ENCODE measurements around the gene TLCD5. TPM values are rescaled to one million over a fixed set of nuclear protein-coding genes. Genes with fewer than 3 reads are reported as not detected.

The TLCD5 gene
- total RNA-seq, 4 donors from 2014 or later, result 6.3 to 9.4 (median 8.2) TPM

GRCh38 chr11:120326845-120327281 is 1.8 kb downstream of the TLCD5 start:
- no peak for TF ChIP-seq POLR2A (IDR thresholded peaks at IDR 0.05)
- no peak for TF ChIP-seq EP300 (IDR thresholded peaks at IDR 0.05)
- TF ChIP-seq, protein P1, sequence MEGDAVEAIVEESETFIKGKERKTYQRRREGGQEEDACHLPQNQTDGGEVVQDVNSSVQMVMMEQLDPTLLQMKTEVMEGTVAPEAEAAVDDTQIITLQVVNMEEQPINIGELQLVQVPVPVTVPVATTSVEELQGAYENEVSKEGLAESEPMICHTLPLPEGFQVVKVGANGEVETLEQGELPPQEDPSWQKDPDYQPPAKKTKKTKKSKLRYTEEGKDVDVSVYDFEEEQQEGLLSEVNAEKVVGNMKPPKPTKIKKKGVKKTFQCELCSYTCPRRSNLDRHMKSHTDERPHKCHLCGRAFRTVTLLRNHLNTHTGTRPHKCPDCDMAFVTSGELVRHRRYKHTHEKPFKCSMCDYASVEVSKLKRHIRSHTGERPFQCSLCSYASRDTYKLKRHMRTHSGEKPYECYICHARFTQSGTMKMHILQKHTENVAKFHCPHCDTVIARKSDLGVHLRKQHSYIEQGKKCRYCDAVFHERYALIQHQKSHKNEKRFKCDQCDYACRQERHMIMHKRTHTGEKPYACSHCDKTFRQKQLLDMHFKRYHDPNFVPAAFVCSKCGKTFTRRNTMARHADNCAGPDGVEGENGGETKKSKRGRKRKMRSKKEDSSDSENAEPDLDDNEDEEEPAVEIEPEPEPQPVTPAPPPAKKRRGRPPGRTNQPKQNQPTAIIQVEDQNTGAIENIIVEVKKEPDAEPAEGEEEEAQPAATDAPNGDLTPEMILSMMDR (IDR thresholded peaks at IDR 0.05), result no peak
- H3K36me3 ChIP-seq, result peaks cover 0 to 14% (median 0%) of the 10 kb centered on the region in 3 donors
- peaks cover 0 to 26% (median 15%) of the 10 kb centered on the region in 4 donors for H3K4me1 ChIP-seq
- H3K4me3 ChIP-seq, result no peak overlapping the region
- no peak for DNase-seq (ENCODE audit: low spot score in 2 of 2)
- no peaks in the 10 kb centered on the region for H3K27me3 ChIP-seq
- WGBS, 2 donors, result 29 to 32% methylated on average over 4 of the region's 4 CpGs
- H3K27ac ChIP-seq, result peak overlapping the region in 2 of 4 donors; percentile 91 to 97
- no peaks in the 10 kb centered on the region for H3K9me3 ChIP-seq

DNA sequence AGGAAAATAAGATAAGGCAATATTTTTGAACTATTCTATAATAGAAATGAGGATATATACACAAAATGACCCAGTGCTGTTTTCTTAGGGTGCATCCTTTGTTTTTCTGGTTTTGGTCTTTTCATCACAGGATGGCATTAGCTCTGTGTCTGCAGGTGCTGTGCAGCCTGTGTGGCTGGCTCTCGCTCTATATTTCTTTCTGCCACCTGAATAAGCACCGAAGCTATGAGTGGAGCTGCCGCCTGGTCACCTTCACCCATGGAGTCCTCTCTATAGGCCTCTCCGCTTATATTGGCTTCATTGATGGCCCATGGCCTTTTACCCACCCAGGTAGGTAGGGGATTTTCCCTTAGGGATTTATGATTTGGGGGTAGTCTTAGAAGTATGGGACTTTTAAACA is 2.2 kb downstream of the TLCD5 start:
- Histone ChIP-seq H3K4me3 (no peak overlapping the region), H3K27me3 (no peaks in the 10 kb centered on the region), H3K4me1 (peaks cover 0 to 26% (median 15%) of the 10 kb centered on the region in 4 donors), H3K27ac (peak overlapping the region in 3 of 4 donors; percentile 15 to 97 (median 91)), H3K36me3 (peaks cover 0 to 14% (median 0%) of the 10 kb centered on the region in 3 donors), H3K9me3 (no peaks in the 10 kb centered on the region)
- no peak for TF ChIP-seq EP300 (IDR thresholded peaks at IDR 0.05)
- DNase-seq (ENCODE audit: low spot score in 2 of 2), result no peak
- 94 to 95% methylated on average over 4 of the region's 4 CpGs for WGBS, 2 donors

DNA sequence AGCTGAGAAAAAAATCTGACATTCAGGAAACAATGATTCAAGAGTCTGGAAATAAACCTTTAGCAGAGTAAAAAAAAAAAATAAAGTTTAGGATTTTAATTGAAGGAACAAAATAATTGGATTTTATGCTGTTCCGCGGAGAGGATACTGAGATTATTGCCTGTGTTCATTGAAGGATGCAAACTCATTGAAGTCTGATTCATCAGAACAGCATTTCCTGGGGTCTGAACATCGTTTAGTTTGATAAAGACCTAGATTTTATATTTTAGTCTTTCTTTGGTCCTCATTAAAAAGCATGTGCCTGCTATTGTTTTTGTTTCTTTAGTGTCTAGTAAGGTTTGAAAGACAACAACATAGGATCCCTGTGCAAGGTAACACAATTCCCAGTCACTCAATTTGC is 4.5 kb downstream of the TLCD5 start:
- WGBS, 2 donors, result 83 to 91% methylated on average over 3 of the region's 3 CpGs
- TF ChIP-seq POLR2A (IDR thresholded peaks at IDR 0.05), result no peak
- TF ChIP-seq, protein P1 (IDR thresholded peaks at IDR 0.05), result no peak
- no peak for TF ChIP-seq EP300 (IDR thresholded peaks at IDR 0.05)
- H3K36me3 ChIP-seq, result peaks cover 0 to 14% (median 0%) of the 10 kb centered on the region in 3 donors
- DNase-seq (ENCODE audit: low spot score in 2 of 2), result no peak
- H3K9me3 ChIP-seq, result no peaks in the 10 kb centered on the region
- no peaks in the 10 kb centered on the region for H3K27me3 ChIP-seq
- H3K4me1 ChIP-seq, result peaks cover 0 to 41% (median 15%) of the 10 kb centered on the region in 4 donors
- H3K27ac ChIP-seq, result no peak overlapping the region
- no peak overlapping the region for H3K4me3 ChIP-seq

GRCh38 chr11:120330045-120330444 is 4.9 kb downstream of the TLCD5 start:
- TF ChIP-seq, protein P1 (IDR thresholded peaks at IDR 0.05), result no peak
- TF ChIP-seq EP300 (IDR thresholded peaks at IDR 0.05), result no peak
- TF ChIP-seq POLR2A (IDR thresholded peaks at IDR 0.05), result no peak
- Histone ChIP-seq H3K9me3 (no peaks in the 10 kb centered on the region), H3K27me3 (no peaks in the 10 kb centered on the region), H3K36me3 (peaks cover 0 to 14% (median 0%) of the 10 kb centered on the region in 3 donors), H3K4me1 (peaks cover 0 to 37% (median 15%) of the 10 kb centered on the region in 4 donors), H3K4me3 (no peak overlapping the region), H3K27ac (no peak overlapping the region)
- 96 to 98% methylated on average over 6 of the region's 6 CpGs for WGBS, 2 donors
- no peak for DNase-seq (ENCODE audit: low spot score in 2 of 2)

- Histone ChIP-seq H3K27me3 (no peaks in the 10 kb centered on the region), H3K4me3 (no peak overlapping the region), H3K36me3 (peaks cover 0 to 14% (median 0%) of the 10 kb centered on the region in 3 donors), H3K4me1 (peaks cover 0 to 30% (median 12%) of the 10 kb centered on the region in 4 donors), H3K27ac (peak overlapping the region in 2 of 4 donors; percentile 24 to 34), H3K9me3 (no peaks in the 10 kb centered on the region)
- no peak for DNase-seq (ENCODE audit: low spot score in 2 of 2)
- no peak for TF ChIP-seq EP300 (IDR thresholded peaks at IDR 0.05)
- TF ChIP-seq, protein P1 (IDR thresholded peaks at IDR 0.05), result no peak
- TF ChIP-seq POLR2A (IDR thresholded peaks at IDR 0.05), result no peak
- WGBS, 2 donors, result 47 to 63% methylated on average over 2 of the region's 2 CpGs
These were observed 6.3 kb downstream of the TLCD5 start for GRCh38 chr11:120331301-120331996.

Data from tibial nerve (tissue), 4 donors.